HG02852 (cell line): ENCODE results near the gene TMEM50B.
"Not testable (repeated sequence)": the region's sequence is repeated elsewhere in the genome, so short reads cannot be mapped to it uniquely, and the experiment has no call there.

ENCODE experiments used
- ATAC-seq: cut with Tn5 transposase; IDR thresholded peaks from one replicate; pipeline ENCODE4 v1.9.1; 2021; ENCODE audit warnings: mild to moderate bottlenecking, moderate library complexity; ENCODE audit not compliant: unreplicated experiment

The TMEM50B gene

DNA sequence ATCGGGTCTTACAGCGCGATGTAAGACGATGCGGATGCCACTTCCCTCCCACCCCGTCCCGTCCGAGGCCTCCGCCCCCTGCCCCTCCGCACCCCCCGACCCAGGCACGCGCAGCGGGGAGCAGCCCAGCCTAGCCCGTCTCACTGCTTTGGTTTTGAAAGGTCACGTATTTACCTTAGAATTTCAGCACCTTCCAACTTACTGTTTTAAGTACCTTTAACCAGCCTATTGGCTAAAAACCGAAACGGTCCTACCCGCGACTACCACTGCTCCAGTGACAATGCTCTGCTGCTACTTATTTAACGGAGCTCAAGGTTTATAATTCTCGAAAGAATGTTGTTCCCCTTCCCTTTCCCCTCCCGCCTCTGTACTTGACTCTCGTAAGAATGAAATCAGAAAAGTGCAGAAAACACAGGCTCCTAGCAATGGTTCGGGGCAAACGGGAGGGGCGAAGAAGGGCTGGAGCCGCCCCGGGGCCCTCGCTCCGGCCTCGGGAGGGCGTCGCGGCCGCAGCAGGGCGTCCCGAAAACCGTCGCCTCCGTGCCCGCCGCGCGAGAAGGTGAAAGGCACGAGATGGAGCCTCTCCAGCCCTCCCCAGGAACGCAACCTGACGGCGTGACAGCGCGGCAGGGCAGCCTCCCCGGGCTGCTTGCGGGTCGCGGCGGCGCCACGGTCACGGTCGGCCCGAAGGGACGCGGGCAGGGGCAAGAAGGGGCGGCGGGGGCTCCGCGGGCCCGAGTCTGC lies 667 bp downstream of the TMEM50B start:
- ATAC-seq, result peak; percentile 26

DNA sequence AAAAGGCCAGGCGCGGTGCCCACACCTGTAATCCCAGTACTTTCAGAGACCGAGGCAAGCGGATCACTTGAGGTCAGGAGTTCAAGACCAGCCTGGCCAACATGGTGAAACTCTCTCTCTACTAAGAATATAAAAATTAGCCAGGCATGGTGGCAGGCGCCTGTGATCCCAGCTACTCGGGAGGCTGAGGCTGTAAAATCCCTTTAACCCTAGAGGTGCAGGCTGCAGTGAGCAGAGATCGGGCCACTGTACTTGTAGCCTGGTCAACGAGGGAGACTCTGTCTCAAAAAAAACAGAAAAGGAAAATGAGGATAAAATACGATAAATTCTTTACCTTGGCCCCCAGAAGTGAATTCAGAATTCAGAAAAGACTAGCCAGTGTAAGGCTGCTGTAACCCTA lies 1.6 kb downstream of the TMEM50B start:
- no peak for ATAC-seq

DNA sequence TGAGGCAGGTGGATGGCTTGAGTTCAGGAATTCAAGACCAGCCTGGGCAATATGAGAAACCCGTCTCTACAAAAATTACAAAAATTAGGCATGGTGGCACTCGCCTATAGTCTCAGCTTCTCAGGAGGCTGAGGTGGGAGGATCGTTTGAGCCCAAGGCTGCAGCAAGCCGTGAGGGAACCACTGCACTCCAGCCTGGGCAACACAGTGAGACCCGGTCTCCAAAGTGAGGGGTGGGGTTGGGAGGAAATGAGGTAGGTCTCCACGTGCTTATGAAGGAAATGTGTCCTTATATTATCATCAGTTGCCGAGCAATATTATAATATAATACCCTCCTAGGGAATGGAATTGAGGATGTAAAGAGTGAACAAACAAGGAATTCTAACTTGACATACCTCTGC lies 2.7 kb downstream of the TMEM50B start:
- no peak for ATAC-seq

DNA sequence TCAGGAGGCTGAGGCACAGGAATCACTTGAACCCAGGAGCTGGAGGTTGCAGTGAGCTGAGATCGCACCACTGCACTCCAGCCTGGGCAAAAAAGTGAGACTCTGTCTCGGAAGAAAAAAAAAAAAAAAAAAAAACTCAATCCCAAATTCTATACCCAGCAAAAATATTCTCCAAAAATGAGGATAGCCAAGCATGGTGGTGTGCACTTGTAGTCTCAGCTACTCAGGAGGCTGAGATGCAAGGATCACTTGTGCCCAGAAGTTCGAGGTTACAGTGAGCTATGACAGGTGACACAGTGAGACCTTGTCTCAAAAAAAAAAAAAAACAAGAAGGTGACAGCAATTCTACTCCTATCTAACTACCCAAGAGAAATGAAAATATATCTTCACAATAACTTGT lies 6.4 kb downstream of the TMEM50B start:
- no peak for ATAC-seq

DNA sequence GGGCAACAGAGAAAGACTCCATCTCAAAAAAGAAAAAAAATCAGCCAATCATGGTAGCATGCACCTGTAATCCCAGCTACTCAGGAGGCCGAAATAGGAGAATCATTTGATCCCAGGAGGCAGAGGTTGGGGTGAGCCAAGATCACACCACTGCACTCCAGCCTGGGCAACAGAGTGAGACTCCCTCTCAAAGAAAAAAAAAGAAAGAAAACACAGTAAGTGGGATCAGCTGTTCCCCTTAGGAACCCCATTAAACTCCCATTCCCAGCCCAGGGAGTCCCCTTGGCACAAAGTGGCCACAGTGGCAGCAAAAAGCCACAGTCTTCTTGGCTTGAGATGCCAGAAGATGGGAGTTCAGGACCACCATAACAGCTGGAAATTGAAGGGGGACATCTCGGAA lies 9.1 kb downstream of the TMEM50B start:
- no peak for ATAC-seq

DNA sequence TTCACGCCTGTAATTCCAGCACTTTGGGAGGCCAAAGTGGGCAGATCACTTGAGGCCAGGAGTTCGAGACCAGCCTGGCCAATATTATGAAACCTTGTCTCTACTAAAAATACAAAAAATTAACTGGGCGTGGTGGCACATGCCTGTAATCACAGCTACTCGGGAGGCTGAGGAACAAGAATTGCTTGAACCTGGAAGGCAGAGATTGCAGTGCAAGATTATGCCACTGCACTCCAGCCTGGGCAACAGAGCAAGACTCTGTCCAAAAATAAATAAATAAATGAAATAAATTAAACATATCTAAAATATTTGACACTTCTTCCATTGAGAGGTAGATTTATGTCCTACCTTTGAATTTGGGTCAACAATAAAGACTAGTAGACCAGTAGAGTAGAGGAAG lies 10.6 kb downstream of the TMEM50B start:
- ATAC-seq, result not testable (repeated sequence)

DNA sequence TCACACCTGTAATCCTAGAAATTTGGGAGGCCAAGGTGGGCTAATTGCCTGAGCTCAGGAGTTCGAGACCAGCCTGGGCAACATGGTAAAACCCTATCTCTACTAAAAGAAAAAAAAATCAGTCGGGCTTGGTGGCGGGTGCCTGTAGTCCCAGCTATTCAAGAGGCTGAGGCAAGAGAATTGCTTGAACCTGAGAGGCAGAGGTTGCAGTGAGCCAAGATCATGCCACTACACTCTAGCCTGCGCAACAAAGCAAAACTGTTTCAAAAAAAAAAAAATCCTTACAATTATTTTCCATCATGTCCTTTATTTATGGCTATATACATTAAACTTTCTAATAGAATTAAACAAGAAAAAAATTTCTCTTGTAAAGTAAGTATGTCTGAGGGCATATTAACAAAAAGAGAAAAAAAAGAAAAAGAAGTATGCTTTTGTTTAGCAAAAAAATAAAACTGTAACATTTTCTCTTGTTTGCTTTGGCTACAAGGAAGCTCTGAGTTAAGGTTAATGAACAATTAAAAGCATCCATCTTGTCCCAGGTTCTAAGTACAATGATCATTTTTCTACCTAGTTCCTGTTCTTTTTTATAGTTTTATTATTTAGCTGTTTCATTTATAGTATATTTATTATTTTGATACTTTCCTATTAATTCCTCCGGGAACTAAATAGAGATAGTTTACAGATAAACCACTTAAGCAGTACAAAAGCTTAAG lies 18.1 kb downstream of the TMEM50B start:
- ATAC-seq, result no peak

DNA sequence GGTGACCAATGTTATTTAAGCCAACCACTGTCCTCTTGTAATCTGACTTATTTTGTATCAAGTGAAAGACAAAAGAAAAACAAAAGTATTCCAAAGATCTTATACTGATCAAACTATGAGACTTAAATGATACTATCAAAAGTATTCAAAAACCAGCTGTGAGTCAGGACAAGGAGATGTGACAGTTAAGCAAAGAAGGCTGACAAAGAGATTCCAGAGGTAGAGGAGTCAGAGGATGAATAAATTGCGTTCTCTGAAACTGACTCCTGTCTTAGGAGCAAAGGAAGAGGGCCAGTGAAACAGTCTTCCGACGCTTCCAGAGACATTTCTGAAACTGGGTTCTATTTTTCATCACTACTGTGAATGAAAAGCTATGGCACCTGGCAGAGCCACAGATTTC lies 20.9 kb downstream of the TMEM50B start:
- no peak for ATAC-seq

DNA sequence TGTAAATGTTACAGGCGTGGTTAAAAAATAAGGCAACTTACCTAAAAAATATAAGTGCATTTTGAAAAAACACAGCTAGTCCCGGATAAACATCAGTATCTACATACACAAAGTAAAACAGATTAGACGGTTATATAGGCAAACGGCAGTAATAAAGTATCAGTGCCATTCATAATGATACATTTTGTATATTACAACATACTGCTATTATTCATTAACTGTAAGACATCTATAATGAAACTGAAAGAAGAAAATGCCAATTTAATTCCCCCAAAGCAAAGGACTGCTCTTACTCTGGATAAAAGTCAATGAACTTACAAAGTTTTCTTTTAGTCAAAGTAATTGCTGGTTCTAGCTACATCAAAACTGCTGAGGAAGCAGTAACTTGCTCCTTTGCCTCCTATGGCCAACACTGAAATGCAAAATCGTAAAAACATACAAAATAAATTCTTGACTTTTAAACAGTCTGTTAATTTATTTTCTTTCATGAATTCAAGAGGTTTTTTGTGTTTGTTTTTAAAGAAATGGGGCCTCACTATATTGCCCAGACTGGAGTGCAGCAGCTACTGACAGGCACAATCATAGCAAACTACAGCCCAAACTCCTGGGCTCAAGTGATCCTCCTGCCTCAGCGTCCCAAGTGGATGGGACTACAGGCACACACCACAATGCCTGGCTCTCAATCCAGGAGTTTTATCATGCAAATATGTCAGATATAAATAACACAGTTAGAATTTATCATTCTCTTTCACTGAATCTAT lies 23.9 kb downstream of the TMEM50B start:
- no peak for ATAC-seq

DNA sequence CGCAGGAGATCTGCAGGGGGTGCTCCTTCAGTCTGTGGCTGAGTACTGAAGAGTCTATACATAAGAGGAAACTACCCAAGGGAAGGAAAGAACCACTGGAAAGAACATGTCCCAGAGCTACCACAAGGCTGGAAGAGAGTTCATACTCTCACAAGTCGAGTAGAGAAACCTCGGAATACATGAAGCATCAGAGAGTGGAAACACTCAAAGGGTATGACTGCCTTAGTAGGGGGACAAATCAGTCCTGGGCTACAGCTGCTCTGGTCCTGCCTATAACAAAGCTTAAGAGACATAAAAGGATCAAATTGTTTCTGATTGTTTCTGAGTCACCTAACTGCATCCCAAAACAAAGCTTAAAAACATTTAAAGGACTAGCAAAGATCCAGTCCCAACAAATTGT lies 27.4 kb downstream of the TMEM50B start:
- ATAC-seq, result no peak

DNA sequence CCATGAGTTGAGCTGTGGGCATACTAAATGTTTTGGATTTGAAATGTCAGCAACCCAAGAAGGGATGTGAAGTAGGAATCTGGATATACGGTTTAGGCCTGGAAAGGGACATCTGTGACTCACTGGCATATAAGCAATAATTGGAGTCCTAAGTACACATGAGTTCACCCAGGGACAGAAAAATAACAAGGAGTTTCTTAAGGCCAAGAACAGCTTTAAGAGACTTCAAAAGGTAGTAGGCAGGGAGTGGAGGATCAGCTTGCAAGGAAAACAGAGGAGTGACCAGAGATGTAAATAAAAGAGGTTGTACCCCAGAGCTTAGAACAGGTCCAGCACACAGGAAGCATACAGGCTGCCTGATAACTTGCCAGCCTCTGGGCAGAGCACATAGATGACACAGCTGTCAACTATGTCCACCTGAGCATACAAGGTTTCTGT lies 28.1 kb downstream of the TMEM50B start:
- ATAC-seq, result no peak

DNA sequence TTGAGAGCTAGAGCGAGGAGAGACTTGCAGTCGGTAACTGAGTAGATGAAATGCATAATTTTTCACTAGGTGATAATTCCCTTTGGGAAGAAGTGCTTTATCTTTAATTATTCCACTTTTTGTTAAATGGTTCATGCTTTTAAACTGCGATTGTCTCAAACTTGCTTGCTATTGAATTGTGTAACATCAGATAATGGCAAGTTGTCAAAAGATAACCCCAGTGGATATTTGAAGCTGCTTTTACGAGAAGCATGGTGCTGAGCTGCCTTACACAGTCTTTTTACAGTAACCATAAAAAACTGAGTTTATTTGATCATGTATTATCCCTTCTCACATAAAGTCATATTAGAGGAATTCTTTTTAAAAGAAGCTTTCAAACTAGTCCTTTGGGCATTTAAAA lies 30.2 kb downstream of the TMEM50B start:
- no peak for ATAC-seq

DNA sequence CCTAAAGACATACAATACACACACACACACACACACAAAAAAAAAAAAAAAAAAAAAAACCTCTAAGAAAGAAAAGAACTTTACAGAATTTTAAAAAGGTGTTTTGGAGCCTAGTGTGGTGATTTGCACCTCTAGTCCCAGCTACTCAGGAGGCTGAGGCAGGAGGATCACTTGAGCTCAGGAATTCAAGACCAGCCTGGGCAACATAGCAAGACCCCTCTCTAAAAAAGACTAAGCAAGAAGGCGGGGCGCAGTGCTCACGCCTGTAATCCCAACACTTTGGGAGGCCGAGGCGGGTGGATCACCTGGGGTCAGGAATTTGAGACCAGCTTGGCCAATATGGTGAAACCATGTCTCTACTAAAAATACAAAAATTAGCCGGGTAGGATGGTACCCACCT lies 33.2 kb downstream of the TMEM50B start:
- not testable (repeated sequence) for ATAC-seq

DNA sequence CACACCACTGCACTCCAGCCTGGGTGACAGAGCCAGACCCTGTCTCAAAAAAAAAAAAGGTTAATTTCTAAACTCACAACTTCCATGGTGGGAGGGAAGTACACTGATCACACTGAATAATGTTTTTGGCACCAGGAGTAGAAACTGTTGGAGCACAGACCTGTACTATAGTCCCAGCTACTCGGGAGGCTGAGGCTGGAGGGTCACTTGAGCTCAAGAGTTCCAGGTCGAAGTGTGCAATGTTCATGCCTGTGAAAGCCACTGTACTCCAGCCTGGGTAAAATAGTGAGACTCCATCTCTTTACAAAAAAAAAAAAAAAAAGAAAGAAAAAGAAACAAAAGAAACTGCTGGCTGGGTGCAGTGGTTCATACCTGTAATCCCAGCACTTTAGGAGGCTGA lies 35.3 kb downstream of the TMEM50B start:
- ATAC-seq, result no peak

DNA sequence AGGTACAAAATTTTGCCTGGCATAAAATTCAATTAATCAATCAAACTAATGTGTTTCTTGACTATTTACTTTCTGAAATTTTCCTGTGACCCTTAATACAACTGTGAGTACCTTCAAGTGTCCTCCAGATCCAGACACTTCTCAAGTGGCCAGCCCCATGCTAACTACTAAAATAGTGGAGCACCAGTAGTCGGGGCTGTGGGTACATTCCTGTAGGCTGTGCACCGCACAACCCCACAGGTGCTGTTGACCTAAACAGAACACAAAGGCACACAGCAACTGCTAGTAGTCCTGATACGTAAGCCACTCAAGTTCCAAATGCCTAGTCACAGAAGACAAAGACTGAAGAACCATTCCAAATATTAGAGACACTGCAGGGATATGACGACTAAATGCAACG lies 36.6 kb downstream of the TMEM50B start:
- ATAC-seq, result no peak

DNA sequence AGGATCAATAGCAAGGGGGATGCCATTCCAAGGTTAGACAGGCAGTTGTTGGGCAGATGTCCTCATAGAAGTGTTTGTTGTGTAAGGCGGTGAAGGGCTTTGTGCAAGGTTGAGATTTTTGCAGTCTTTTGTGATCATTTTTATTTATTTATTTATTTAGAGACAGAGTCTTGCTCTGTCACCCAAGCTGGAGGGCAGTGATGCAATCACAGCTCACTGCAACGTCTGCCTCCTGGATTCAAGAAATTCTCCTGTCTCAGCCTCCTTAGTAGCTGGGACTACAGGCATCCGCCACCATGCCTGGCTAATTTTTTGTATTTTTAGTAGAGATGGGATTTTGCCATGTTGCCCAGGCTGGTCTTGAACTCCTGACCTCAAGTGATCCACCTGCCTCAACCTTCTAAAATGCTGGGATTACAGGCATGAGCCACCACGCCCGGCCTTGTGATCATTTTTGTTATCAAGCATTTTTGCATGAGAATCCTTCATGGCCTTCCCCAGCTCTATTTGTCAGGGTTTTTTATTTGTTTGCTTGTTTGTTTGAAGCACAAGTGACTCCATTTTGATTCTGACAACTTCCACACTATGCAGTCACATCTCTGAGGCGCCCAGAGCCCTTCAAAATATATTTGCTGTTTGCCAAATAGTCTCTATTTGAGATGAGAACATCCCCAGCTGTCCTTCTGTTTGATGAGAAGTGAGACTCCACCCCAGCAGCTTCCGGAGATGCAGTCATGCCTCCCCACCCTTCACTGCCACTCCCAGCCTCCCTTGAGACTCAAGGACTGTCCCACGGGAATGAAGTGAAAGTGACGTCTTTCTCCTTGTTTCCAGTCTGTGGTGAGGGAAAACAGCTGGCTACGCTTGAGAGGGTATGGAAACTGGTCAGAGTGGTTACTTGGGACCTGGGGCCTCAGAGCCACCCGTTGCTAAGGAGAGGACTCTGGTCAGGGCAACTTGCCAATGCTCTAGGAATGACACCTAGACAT lies 38.0 kb downstream of the TMEM50B start:
- peak; percentile 64 for ATAC-seq

DNA sequence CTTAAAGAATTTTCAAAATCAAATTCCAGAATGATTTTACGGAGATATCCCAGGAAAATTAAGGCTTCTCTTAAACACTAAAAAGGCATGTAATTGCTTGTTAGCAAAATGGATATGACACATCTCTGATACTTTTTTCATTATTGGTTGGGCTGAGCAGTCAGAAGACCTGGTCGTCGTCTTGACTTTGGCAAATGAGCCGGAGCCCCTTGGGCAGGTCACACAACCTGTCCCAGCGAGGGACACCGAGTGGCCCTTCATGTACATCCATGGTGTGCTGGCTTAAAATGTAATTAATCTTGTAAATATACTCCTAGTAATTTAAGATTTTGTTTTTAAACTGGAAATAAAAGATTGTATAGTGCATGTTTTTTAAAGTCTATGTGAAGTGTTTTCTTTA lies 42.6 kb downstream of the TMEM50B start:
- no peak for ATAC-seq

DNA sequence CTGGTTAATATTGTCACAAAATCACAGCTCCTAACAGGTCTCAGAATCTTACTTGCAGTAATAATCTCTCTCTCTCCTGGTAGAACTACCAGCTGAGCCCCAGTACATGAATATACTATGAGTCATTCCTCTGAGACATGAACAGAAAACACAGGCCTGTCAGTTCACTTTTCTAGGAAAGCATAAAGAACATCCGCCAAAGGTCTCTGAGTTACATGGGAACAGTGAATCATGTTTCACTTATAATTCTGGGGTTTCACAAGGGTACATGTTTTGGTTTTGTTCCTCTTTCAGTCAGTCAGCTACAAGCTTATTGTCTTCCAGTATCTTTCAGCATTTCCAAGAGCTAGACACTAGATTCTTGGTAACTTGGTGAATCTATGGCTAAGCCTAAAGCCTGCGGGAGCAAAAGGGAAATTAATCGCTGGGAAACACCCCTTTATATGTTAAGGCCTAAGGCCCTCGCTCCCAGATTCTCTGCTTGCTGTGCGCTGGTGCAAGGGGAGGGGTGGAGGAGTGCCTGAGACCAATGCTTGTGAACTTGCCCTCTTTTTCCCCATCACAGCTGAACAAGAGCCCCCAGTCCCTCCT lies 44.9 kb downstream of the TMEM50B start:
- ATAC-seq, result peak; percentile 92

DNA sequence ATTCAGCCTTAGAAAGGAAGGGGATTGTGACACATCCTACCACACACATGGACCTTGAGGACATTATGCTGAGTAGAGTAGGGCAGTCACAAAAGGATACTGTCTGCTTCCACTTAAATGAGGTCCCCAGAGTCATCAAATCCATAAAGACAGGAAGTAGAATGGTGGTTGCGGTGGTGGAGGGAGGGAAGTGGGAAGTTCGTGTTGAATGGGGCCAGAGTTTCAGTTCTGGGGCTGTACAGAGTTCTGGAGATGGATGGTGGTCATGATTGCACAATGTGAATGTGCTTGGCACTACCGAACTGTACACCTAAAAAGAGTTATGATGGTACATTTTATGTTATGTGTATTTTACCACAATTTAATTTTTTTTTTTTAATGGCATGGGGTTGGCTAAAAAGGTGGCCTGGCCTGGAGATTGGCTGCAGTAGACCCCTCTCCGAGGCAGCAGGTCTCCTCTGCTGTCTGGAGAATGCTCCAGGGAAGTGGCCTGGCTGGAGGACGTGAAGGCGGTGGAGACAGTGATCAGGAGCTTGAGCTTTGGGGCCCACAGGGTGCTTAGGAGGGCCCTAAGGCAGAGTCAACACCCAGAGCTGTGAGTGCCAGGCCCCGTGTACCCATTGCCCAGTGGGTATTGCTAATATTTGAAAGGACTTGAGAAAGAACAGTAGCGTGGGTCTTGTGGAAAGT lies 46.2 kb downstream of the TMEM50B start:
- no peak for ATAC-seq

DNA sequence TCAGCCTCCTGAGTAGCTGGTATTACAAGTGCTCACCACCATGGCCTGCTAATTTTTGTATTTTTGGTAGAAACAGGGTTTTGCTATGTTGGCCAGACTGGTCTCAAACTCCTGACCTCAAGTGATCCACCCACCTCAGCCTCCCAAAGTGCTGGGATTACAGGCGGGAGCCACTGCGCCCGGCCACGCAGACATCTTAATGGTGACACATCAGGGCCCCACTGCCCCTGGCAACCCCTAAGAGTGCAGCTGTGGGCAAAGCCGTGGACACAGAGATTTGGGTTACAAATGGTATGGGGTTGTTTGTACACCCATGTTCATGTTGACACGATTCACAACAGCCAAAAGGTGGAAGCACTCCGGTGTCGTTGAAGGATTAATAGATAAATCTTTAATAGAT lies 46.8 kb downstream of the TMEM50B start:
- no peak for ATAC-seq
